NCI-H2107 treated with DMSO at 0.1 percent for 48 hours (cell line): ENCODE measurements around the gene CXCL13.
"Not testable (repeated sequence)": the region's sequence is repeated elsewhere in the genome, so short reads cannot be mapped to it uniquely, and the experiment has no call there.

Experiments
- DNase-seq: peaks from one replicate; lab custom pipeline; 2025; ENCODE audit not compliant: unreplicated experiment; lab: John Stamatoyannopoulos, UW

CXCL13 gene

DNA sequence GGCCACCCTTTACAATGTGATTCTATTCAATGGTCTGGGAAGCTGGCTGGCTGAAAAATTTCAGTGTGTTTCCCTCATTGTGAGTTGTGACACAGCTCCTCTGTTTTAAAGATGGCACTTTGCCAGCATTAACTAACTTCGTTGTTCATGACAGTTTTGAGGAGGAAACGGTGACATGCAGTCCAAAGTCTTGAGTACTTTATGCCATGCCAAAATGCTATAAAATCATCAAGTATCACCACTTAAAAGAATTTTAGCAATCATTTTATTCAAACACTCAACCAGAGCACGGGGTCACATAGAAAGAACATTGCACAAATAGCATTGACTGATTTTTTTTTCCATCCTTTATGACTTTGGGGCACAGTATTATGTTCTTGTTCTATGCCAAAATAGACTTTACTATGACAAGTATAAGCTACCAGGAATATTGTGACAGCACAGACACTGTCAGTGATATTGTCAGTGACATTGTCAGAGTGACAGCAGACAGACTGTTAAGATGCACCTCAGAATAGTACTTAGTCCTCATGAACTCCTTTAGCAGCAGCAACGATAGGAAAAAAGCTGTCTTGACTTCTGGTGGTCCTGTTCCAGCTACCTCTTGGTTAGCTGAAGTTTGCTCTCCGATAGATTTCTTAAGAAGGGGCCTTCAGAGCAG, 46.7 kb downstream of the CXCL13 start:
- no peak for DNase-seq

GRCh38 chr4:77653162-77653758, 47.6 kb downstream of the CXCL13 start:
- DNase-seq = no peak

DNA sequence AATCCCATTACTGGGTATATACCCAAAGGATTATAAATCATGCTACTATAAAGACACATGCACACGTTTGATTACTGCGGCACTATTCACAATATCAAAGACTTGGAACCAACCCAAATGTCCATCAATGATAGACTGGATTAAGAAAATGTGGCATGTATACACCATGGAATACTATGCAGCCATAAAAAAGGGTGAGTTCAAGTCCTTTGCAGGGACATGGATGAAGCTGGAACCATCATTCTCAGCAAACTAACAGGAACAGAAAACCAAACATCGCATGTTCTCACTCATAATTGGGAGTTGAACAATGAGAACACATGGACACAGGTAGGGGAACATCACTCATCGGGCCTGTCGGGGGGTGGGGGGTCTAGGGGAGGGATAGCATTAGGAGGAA, 54.7 kb downstream of the CXCL13 start:
- DNase-seq = not testable (repeated sequence)
